ENCODE data around the gene NR3C1.
"Not testable (repeated sequence)": the region's sequence is repeated elsewhere in the genome, so short reads cannot be mapped to it uniquely, and the experiment has no call there.

The NR3C1 gene

DNA sequence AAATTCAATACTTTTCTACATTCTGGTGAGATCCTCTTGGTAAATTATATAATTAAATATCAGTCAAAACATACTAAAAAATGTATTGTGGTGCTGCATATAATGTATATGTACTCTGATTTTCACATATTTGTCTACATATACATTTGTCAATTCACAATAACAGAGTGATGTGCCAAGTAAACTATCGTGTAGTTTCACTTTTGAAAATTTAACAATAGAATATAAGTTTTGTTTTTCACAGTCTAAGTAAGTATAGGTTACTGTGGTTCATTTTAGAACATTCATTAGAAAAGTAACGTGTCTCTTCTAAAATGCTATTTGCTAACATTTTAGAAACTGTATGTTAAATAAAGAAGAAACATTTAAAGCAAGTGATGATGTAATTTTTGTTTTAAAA is 73.6 kb downstream of the NR3C1 start:
- DNase-seq = no peak

DNA sequence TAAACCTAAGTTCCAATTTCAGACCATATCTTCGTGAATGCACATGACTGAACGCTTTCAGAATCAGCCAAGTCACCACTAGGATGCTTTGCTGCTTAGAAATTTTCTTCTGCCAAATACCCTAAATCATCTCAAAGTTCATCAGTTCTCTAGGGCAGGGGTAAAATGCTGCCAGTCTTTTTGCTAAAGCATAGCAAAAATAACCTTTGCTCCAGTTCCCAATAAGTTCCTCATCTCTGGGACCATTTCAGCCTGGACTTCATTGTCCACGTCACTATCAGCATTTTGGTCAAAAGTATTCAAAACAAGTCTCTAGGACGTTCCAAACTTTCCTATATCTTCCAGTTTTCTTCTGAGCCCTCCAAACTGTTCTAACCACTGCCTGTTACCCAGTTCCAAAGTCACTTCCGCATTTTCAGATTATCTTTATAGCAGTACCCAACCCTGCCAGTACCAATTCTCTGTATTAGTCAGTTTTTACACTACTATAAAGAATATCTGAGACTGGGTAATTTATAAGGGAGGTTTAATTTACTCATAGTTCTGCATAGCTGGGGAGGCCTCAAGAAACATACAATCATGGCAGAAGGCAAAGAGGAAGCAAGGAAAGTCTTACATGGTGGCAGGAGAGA is 74.8 kb downstream of the NR3C1 start:
- DNase-seq = no peak

DNA sequence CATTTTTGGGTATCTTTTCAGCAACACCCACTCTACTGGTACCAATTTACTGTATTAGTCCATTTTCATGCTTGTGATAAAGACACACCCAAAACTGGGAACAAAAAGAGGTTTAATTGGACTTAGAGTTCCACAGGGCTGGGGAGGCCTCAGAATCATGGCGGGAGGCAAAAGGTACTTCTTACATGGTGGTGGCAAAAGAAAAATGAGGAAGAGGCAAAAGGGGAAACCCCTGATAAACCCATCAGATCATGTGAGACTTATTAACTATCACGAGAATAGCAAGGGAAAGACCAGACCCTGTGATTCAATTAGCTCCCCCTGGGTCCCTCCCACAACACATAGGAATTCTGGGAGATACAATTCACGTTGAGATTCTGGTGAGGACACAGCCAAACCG is 78.4 kb downstream of the NR3C1 start:
- not testable (repeated sequence) for DNase-seq

DNA sequence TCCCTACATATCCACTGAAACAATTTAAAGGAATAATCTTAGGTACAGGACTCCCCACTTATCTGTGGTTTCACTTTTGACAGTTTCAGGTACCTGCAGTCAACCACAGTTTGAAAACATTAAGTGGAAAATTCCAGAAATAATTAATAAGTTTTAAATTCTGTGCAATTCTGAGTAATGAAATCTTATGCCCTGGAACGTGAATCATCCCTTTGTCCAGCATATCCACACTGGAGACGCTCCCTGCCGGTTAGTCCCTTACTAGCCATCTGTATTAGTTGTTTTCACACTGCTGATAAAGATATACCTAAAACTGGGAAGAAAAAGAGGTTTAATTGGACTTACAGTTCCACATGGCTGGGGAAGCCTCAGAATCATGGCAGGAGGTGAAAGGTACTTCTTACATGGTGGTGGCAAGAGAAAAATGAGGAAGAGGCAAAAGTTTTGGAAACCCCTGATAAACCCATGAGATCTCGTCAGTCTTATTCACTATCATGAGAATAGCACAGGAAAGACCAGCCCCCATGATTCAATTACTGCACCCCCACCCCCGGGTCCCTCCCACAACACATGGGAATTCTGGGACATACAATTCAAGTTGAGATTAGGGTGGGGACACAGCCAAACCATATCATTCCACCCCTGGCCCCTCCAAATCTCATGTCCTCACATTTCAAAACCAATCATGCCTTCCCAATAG is 80.4 kb downstream of the NR3C1 start:
- not testable (repeated sequence) for DNase-seq

DNA sequence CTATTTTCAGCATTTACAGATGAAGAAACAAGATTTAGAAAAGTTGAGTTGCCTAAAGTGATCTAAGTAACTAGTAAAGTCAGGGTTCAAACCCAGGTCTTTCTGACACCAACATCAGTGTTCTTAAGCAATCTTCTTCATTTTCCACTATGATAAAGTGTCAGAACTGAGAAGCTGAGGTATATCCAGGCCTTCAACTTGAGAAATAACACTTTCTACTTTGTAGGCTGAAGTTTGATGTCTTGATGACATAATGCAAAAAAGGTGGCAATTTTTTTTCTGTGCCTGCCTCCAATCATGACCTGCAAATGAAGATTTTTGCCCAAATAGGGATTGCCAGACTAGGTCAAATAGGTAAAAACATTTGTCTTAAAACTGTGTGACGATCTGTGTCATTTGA is 81.3 kb downstream of the NR3C1 start:
- DNase-seq = no peak

DNA sequence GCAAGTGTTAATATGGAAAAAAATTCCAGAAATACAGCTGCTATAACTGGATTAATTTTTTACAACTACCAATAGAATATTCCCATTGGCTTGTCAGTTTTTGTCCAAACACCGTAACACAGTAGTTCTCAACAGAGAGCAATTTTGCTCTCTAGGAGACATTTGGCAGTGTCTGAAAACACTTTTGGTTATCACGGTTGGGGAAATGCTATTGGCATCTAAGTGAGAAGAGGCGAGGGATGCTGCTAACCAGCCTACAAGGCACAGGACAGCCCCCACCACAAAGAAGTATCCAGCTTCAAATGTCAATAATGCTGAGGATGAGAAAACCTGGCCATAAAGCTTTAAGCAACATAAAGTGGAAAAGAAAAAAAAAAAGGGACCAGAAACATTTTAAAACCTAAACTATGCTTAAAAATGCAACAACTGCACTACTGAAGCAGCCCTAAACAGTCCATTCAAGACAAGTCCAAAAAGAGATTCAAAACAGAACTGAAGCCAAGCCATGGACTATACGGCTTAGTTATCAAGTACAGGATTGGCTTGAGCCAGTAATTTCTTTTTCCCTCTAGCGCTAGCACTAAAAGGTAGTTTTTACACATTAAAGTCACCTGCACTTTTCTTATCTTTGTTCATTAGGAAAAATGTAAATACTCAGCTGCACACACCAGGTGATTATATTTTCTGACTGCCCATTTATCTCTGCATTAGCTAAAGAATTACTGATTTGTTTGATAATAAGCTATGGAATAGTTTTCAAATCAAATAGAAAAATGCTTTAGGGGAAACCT is 83.9 kb downstream of the NR3C1 start:
- DNase-seq = no peak

DNA sequence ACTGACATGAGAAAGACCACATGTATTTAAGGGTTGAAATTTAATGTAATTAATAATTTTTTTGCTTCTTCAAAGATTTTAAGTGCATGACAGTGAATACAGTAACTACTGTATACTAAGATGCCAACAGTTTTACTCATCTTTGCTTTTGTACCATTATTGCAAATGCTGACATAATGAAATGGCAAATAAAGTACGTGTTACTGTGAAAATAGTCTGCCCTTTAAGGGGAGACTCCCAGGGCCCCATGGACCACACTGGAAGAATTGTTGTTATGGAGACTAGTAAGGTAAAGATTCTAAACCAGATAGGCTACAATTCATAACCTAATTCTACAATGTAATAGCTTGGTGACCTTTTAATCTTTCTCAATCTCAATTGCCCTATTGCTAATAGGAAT is 84.7 kb downstream of the NR3C1 start:
- DNase-seq = no peak

DNA sequence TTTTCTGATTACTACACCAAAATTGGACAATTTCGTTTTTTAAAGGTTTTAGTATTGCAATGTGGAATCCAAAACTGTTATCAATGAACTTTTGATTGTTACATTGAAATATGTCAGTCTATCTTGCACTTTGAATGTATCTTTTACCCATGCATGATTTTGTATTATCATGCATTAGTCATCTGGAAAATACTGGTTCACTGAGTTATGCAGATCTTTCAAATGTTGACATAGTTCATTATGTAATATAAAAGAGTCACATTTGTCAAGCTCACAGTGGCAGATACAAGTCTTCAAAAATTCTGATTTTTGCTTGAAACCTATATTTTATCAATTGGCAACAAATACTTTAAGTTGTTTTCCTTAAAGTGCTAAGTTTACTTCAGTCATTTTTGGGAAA is 85.2 kb downstream of the NR3C1 start:
- no peak for DNase-seq

DNA sequence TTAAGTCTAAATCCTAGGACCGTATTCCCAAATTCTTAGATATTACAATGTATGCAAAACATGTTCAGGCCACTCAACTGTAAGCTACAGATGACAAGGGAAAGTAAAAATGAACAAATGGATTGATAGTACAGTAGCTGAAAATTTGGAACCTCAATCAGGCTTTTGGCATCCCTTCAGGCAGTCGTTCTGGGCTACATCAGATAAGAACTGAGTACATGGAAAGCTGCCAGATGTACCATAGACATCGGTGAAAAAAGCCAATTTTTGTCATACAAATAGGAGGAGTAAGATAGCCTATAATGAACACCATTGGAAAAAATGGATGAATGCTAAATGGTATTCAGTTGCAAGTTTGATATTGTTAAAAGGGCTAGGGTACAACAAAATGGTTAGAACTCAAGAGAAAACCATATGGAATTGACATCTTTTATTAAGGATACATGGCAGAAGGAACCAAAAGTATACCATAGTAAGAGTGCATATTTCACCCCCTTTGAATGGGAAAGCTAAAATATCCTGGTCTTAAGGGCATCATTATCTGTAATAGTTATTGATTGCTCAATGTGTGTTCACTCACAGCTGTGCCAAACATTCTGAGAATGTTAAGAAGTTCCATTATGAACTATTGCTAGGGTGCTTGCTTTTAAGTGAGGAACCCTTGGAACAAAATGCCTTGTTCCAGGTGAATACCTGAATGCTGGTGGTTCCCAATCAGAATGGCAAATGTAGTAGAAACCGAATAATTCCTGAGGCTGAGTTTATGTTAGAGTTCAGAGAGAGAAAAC is 86.4 kb downstream of the NR3C1 start:
- DNase-seq = no peak

DNA sequence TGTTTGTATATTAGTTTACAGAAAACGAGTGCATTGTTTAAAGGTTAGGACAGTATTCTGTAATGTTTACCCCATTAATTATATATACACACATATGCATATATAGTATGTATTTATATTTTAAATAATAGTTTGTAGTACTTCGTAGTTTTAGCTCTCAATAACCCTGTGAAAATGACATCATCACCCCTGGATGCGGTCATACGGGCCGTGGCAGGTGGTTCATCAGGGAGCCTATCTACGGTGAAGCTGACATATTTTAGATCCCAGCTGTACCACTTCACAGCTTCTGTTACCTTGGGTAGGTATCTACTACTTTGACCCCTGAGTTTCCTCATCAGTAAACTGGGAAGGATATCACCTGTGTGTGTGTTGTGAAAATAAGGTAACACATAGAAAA is 87.1 kb downstream of the NR3C1 start:
- no peak for DNase-seq

DNA sequence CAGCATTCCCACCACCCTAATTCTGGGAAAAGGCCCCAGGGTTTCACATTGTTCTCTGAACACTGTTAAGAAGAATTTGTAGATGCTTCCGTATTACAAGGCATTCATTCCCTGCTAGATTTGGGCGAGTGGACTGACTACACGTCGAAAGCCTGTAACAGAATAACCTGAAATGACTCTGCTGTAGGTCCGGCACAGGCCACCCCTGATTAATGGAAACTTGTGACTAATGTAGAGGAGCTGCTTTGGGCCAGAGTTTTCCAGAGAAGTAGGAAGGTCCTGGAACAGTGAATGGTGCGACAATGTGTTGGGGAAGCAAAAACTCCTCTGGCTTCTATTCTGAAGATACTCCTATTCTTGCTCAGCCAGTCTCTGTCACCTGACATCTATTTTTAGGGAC is 87.6 kb downstream of the NR3C1 start:
- no peak for DNase-seq

DNA sequence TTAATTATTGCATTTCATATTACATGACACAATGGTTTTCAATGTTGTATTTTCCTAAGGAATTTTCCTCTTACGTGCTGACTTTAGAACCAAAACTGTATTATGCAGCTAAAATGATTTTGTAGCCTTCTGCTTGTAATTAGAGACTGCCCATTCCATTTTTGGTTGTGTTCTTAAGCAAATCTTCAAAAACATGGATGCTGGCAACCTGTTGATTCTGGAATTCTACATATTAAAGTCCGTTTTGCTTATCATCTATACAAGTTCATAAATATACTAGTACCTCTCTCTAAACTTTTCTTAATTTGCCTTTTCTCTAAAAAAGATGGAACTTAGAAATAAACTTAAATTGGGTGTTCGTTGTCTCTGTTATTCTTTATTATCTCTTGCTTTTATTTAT is 88.3 kb downstream of the NR3C1 start:
- no peak for DNase-seq

DNA sequence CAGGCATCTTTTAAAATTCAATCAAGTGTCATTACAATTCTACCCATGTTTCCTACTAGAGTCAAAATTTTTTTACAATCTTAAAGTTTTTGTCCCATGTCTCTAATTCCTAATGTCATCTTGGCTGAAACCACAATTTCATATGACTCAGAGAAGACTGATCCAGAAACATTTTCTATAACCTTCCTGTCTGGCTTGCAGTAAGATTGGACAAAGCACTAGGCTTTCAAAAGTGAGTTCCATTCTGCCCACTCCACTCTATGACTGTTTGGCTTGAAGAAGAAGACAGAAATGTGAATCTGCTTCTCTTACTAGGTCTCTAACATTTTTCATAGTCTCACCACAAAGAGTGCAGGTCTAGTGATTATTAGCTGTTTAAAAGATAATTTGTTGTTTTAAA is 88.8 kb downstream of the NR3C1 start:
- DNase-seq = no peak

DNA sequence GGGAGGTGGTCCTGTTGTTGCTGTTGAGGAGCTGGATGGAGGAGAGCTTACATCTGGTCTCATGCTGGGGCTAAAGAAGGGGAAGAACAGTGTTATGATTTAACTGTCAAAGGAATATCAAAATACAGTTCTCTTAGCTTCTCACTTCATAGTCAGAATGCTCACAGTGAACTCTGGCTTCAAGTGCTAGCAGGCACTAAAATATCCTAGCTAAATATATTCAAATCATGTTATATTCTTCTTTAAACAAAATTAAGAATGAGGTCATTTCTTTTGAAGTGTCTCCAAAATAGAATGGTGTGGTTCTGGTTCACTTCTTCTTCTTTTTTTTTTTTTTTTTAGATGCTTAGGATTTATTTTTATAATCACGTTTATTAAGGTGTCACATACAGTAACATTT is 89.4 kb downstream of the NR3C1 start:
- DNase-seq = no peak

DNA sequence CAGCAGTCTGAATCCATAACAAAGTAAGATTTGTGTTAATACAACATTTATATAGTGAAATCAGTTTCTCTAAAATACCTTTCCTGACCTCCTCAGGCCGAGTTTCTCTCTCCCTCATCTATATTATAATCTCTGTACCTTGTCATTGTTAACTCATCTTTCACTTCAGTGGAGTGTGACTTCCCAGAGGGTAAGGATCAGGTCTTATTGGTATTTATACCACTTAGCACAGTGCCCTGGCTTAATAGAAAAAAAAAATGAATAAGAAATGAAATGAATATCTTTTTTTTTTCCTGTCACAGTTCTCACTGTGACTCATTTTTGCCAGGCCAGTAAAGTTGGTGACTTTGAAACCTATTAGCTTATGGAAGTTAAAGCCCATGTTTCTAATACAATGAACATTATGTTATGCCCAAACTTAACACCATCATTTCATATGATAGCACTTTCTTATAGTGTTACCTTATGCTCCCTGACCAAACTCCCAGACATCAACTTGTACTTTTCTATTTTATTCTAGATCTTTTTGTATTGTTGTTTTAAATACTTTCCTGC is 90.1 kb downstream of the NR3C1 start:
- no peak for DNase-seq

DNA sequence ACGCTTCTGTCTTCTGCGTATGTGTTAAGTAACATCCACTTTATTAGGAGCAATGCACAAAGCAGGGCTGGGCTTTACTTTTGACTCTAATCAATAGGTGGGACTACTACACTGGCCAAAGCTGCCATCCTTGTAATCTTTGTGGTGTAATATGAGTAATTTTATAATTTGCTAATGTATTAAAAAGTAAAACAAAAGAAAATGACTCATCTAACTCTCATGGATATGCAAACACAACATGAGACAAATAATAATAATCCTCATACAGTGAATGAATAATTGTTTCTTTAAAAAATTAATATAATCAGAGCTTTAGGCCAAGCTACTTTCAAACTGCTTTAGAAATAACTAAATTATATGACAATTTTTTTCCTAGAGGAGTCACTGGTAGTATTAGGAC is 90.7 kb downstream of the NR3C1 start:
- DNase-seq = no peak

DNA sequence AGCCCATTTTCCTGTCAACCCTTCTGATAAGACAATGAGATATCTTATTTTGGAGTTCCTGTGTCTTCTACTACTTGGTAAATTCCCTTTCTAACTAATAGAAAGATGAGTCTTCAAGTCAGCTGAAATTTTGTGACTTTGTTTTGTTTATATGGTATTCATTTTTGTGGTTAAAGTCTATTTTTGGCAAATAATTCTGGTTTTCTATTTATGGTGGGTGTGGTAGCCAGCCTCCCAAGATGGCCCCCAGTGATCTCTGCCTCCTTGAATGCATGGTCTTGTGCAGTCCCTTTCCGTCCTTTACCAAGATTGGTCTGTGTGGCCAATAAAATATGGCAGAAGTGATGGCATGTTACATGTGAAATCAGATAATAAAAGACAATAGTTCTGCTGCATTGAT is 91.5 kb downstream of the NR3C1 start:
- DNase-seq = no peak

DNA sequence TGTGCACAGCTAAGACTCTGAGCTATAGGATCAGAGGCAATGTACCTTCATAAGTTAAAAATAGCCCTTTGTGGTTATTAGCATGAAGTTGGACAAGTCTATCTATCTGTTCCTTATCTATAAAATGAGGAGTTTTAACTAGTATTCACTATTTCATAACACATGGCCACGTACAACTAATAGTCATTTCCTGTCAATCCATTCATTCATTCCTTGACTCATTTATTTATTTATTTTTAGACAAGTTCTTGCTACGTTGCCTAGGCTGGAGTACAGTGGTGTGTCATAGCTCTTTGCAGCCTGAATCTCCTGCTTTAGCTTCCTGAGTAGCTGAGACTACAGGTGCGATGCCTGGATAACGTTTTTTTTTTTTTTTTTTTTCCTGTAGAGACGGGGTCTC is 92.1 kb downstream of the NR3C1 start:
- no peak for DNase-seq

DNA sequence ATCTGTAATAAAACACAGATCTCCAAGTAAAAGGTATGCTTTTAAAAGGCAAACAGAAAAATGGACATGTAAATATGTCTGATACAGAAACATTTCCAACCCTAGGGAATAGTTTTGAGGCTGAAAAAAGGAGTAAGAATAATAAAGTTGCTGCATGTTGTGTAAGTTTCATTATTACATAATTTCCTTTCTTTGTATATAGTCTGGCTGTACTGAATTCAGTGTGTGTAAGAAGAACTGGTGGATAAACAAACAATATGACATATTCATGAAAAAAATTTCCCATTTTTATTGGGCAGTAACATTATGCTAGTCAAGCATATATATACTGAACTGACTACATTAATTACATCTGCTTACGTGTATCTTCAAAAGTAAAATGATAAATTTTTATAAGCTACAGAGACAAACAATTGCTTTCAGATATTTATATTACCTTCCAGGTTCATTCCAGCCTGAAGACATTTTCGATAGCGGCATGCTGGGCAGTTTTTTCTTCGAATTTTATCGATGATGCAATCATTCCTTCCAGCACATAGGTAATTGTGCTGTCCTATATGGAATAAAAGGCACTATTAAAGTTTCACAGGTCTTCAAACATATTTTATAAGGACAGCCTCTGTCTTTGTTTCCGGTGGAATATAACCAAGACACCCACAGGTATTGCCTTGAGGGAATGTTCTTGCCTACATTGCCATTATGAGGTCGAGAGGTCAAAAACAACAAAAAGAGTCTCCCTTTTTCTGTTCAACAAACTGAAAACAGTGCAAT is 93.6 kb downstream of the NR3C1 start:
- no peak for DNase-seq

DNA sequence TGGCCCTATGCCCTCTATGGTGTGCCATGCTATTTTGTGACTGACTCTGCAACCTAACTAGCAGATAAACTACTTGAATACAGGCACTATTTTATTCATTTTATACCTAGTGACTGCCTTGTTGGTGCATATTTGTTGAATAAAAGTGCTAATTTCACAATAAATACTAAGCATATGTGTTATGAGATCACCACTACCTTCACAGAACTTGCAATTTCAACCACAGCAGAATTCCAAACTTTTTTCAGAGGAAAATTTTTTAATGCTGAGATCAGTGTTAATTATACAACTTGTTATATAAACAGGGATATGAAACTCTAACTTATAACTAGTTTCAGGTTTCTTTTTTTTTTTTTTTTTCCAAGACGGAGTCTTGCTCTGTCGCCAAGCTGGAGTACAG is 94.8 kb downstream of the NR3C1 start:
- no peak for DNase-seq

DNA sequence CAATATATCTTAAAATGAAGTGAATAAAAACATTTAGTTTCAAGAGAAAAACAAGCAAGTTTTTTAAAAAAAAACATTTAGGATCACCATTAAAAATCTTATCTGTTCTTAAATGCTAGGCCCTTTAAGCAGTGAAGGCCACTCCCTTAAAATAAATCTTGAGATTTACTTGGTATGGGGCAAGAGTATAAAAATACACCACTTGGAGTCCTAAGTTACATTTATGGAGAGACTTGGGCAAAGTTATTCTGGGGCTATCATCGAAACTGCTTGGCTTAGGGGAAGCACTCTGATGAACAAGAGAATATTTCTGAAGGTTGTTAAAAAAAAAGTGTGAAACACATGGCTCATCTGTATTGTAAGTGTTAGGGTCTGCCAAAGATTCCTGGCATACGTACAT is 97.4 kb downstream of the NR3C1 start:
- no peak for DNase-seq

DNA sequence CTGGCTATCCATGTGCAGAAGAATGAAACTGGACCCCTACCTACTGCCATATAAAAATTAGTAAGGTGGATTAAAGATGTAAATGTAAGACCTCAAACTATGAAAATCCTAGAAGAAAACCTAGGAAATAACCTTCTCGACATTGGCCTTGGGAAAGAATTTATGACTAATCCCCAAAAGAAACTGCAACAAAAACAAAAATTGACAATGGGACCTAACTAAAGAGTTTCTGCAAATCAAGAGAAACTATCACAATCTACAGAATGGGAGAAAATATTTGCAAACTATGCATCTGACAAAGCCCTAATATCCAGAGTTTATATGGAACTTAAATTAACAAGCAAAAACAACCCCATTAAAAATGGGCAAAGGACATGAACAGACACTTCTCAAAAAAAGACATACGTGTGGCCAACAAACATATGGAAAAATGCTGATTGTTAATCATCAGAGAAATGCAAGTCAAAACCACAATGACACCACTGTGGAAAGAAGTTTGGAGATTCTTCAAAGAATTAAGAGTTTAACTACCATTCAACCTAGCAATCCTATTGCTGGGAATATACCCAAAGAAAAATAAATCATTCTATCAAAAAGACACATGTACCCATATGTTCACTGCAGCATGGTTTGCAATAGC is 98.5 kb downstream of the NR3C1 start:
- no peak for DNase-seq

Data from CD4-positive, alpha-beta T cell treated with Interleukin-10 for 1 hour (primary cell).